HepG2 (cell line): Measurements from ENCODE around the gene LSR. TPM values are rescaled to one million over a fixed set of nuclear protein-coding genes. Genes with fewer than 3 reads are reported as not detected.

Experiments
- ATF7 ChIP-seq, 2 experiments: fragments of 450-650 bp in 1 of 2; sonication (generic) in 1 of 2; formaldehyde crosslinking in 1 of 2; IDR thresholded peaks; 2 replicates each; pipeline versions ENCODE4 v1.4.0 to v1.6.1; 2016 to 2020; ENCODE audit warnings: antibody characterized with exemption in 1 of 2, mild to moderate bottlenecking in 1 of 2, missing genetic modification reagents in 1 of 2
- CREBL2 ChIP-seq: sonication (generic); formaldehyde crosslinking; IDR thresholded peaks from 2 replicates; pipeline ENCODE4 v1.8.1; 2023; ENCODE audit warnings: missing genetic modification reagents, mild to moderate bottlenecking, borderline replicate concordance
- FOSL2 ChIP-seq: sonication (generic); formaldehyde crosslinking; IDR thresholded peaks from 2 replicates; pipeline ENCODE4 v1.4.0; 2020; ENCODE audit warnings: missing genetic modification reagents
- FOXK1 ChIP-seq: sonication (generic); formaldehyde crosslinking; IDR thresholded peaks from 2 replicates; pipeline ENCODE4 v1.4.0; 2020; ENCODE audit warnings: low read depth, missing genetic modification reagents, borderline replicate concordance
- GABPB1 ChIP-seq: IDR thresholded peaks from 2 replicates; pipeline ENCODE4 v1.6.1; 2016; ENCODE audit warnings: mild to moderate bottlenecking, missing genetic modification reagents, moderate library complexity, missing compliant biosample characterization
- HIC2 ChIP-seq: sonication (generic); formaldehyde crosslinking; IDR thresholded peaks from 2 replicates; pipeline ENCODE4 v1.9.0; 2022; ENCODE audit warnings: low read depth, missing genetic modification reagents
- HIVEP1 ChIP-seq: sonication (generic); formaldehyde crosslinking; IDR thresholded peaks from 2 replicates; pipeline ENCODE4 v1.4.0; 2020; ENCODE audit warnings: mild to moderate bottlenecking, missing genetic modification reagents
- HMG20A ChIP-seq: IDR thresholded peaks from 2 replicates; pipeline ENCODE4 v1.6.1; 2016; ENCODE audit warnings: borderline replicate concordance
- HOXA7 ChIP-seq: sonication (generic); formaldehyde crosslinking; IDR thresholded peaks from 2 replicates; pipeline ENCODE4 v1.8.1; 2022; ENCODE audit warnings: mild to moderate bottlenecking, missing genetic modification reagents, moderate library complexity
- IRF2 ChIP-seq: IDR thresholded peaks from 2 replicates; pipeline ENCODE4 v1.6.1; 2018; ENCODE audit warnings: missing genetic modification reagents, missing compliant biosample characterization
- JUND ChIP-seq: sonication (generic); formaldehyde crosslinking; IDR thresholded peaks from 2 replicates; pipeline ENCODE4 v1.8.0; 2022; ENCODE audit warnings: mild to moderate bottlenecking, missing genetic modification reagents
- MYC ChIP-seq: sonication (generic); formaldehyde crosslinking; IDR thresholded peaks from 2 replicates; pipeline ENCODE4 v1.9.0; 2021; ENCODE audit warnings: missing genetic modification reagents, borderline replicate concordance
- NONO ChIP-seq, 2 experiments: fragments of 450-650 bp in 1 of 2; sonication (generic) in 1 of 2; formaldehyde crosslinking in 1 of 2; IDR thresholded peaks in 1 of 2; conservative IDR thresholded peaks in 1 of 2; 2 replicates each; pipeline versions ENCODE4 v1.6.1 to v1.8.0; 2017 to 2022; ENCODE audit warnings: mild to moderate bottlenecking in 1 of 2, missing genetic modification reagents in 1 of 2, moderate library complexity in 1 of 2
- NR2F1 ChIP-seq, 2 experiments: fragments of 450-650 bp in 1 of 2; formaldehyde crosslinking in 1 of 2; IDR thresholded peaks; 2 replicates each; pipeline versions ENCODE4 v1.5.0 to v1.6.1; 2016 to 2020; ENCODE audit warnings: mild to moderate bottlenecking in 1 of 2, missing compliant biosample characterization in 1 of 2, missing genetic modification reagents in 1 of 2, moderate library complexity in 1 of 2
- PHF21A ChIP-seq: sonication (generic); formaldehyde crosslinking; IDR thresholded peaks from 2 replicates; pipeline ENCODE4 v1.5.0; 2020; ENCODE audit warnings: mild to moderate bottlenecking, missing genetic modification reagents
- RARG ChIP-seq: sonication (generic); formaldehyde crosslinking; IDR thresholded peaks from 2 replicates; pipeline ENCODE4 v1.4.0; 2020; ENCODE audit warnings: low read depth, mild to moderate bottlenecking, missing genetic modification reagents
- THAP7 ChIP-seq: sonication (generic); formaldehyde crosslinking; IDR thresholded peaks from 2 replicates; pipeline ENCODE4 v1.8.1; 2023; ENCODE audit warnings: mild to moderate bottlenecking, missing genetic modification reagents
- ZBTB21 ChIP-seq: sonication (generic); formaldehyde crosslinking; IDR thresholded peaks from 2 replicates; pipeline ENCODE4 v1.4.0; 2020; ENCODE audit warnings: missing genetic modification reagents
- ZBTB34 ChIP-seq: sonication (generic); formaldehyde crosslinking; IDR thresholded peaks from 2 replicates; pipeline ENCODE4 v1.8.0; 2022; ENCODE audit warnings: mild to moderate bottlenecking, missing genetic modification reagents
- ZNF251 ChIP-seq: sonication (generic); formaldehyde crosslinking; IDR thresholded peaks from 2 replicates; pipeline ENCODE4 v1.9.0; 2021; ENCODE audit warnings: mild to moderate bottlenecking, missing genetic modification reagents
- ZNF326 ChIP-seq: sonication (generic); formaldehyde crosslinking; IDR thresholded peaks from 2 replicates; pipeline ENCODE4 v1.4.0; 2020; ENCODE audit warnings: missing genetic modification reagents, borderline replicate concordance
- ZNF562 ChIP-seq: sonication (generic); formaldehyde crosslinking; IDR thresholded peaks from 2 replicates; pipeline ENCODE4 v1.8.0; 2022; ENCODE audit warnings: missing genetic modification reagents, borderline replicate concordance
- polyA plus RNA-seq, 8 experiments: library from polyadenylated mRNA; depleted of rRNA in 3 of 8; stranded (reverse) in 7 of 8; unstranded in 1 of 8; fragments of >200 nt; fragmentation: Illumina TruSeq in 4 of 8; extraction: Trizol in 4 of 8; gene quantifications; 2 replicates each; pipeline versions ENCODE4 v1.2.1 to v1.2.3, GENCODE V29; 2011 to 2016; ENCODE audit warnings: low read depth in 4 of 8, missing spikeins in 1 of 8, mixed read lengths in 1 of 8; ENCODE audit not compliant: insufficient read depth in 1 of 8
- total RNA-seq, 5 experiments: library from RNA; depleted of rRNA; stranded (reverse); fragments of >200 nt; fragmentation: Illumina TruSeq; extraction: Trizol; gene quantifications; 2 replicates each; pipeline ENCODE4 v1.2.3, GENCODE V29; 2016; ENCODE audit warnings: low read depth in 1 of 5

LSR gene
- total and polyA plus RNA-seq, 2 of the 13 experiments (the other 11 are each of a cell fraction or from before 2014, with no cell fraction given), result 29.2 to 79.2 TPM

- TF ChIP-seq ZNF562 (CRISPR knock-in tag) (no peak), HIC2 (CRISPR knock-in tag) (0 out of 2 replicates have a peak, but pooled peaks have one; percentile 68), MYC (CRISPR knock-in tag) (no peak; the same call in 1 of the 2 replicates), HMG20A (no peak), PHF21A (CRISPR knock-in tag) (peak; percentile 87), JUND (no peak), NONO (IDR thresholded peaks at IDR 0.05) (no peak), NONO (CRISPR knock-in tag; conservative IDR thresholded peaks at IDR 0.05) (peak; percentile 83), HOXA7 (CRISPR knock-in tag) (no peak), CREBL2 (CRISPR knock-in tag) (no peak), FOSL2 (CRISPR knock-in tag) (peak; percentile 31; the same call in 1 of the 2 replicates), FOXK1 (no peak), ATF7 (IDR thresholded peaks at IDR 0.05) (no peak), ATF7 (CRISPR knock-in tag; IDR thresholded peaks at IDR 0.05) (peak; percentile 70; the same call in 1 of the 2 replicates), RARG (CRISPR knock-in tag) (no peak), ZNF326 (CRISPR knock-in tag) (no peak), HIVEP1 (CRISPR knock-in tag) (0 out of 2 replicates have a peak, but pooled peaks have one; percentile 48), NR2F1 (CRISPR knock-in tag; IDR thresholded peaks at IDR 0.05) (peak; percentile 49 to 81; a peak in 2 of 4 replicates), IRF2 (CRISPR knock-in tag) (peak; percentile 43; the same call in 1 of the 2 replicates), THAP7 (CRISPR knock-in tag) (no peak), ZBTB21 (CRISPR knock-in tag) (no peak), GABPB1 (CRISPR knock-in tag) (peak; percentile 53; the same call in 1 of the 2 replicates), ZNF251 (CRISPR knock-in tag) (no peak), ZBTB34 (no peak; the same call in 1 of the 2 replicates)
These were observed 31.4 kb downstream of the LSR start (continued) for GRCh38 chr19:35279985-35280821.
